Rectal smooth muscle tissue (tissue), 1 donor: ENCODE measurements around the gene HOTAIR.

Experiments
- H3K27ac ChIP-seq: one replicate; pipeline ENCODE4 v1.7.0; 2013; ENCODE audit warnings: low read depth, low read length, inconsistent platforms
- H3K27me3 ChIP-seq: one replicate; pipeline ENCODE4 v1.7.0; 2013; ENCODE audit warnings: low read length; ENCODE audit not compliant: control insufficient read depth, insufficient read depth
- H3K36me3 ChIP-seq: one replicate; pipeline ENCODE4 v1.7.0; 2013; ENCODE audit warnings: low read length; ENCODE audit not compliant: control insufficient read depth, insufficient read depth
- H3K4me1 ChIP-seq: one replicate; pipeline ENCODE4 v1.7.0; 2013; ENCODE audit warnings: low read length; ENCODE audit not compliant: control insufficient read depth, insufficient read depth
- H3K4me3 ChIP-seq: one replicate; pipeline ENCODE4 v1.7.0; 2013; ENCODE audit warnings: low read length
- H3K9ac ChIP-seq: one replicate; pipeline ENCODE4 v1.7.0; 2013; ENCODE audit warnings: low read length

Gene HOTAIR

GRCh38 chr12:53974084-53975063, at the start of gene HOTAIR:
HOTAIR (minus strand) TSS chr12:53974954.
- no peaks in the 10 kb centered on the region for H3K4me1 ChIP-seq
- no peaks in the 10 kb centered on the region for H3K36me3 ChIP-seq
- H3K27me3 ChIP-seq = peaks cover 78% of the 10 kb centered on the region
- H3K4me3 ChIP-seq = peak within 1 kb of the TSS; percentile 32
- no peak within 1 kb of the TSS for H3K27ac ChIP-seq
- H3K9ac ChIP-seq = no peak within 1 kb of the TSS

GRCh38 chr12:54024127-54024526, 49.4 kb upstream of the HOTAIR start:
- no peak overlapping the region for H3K4me3 ChIP-seq

GRCh38 chr12:54022960-54023884, 48.5 kb upstream of the HOTAIR start:
- Histone ChIP-seq H3K4me3 (no peak overlapping the region), H3K27me3 (peaks cover 62% of the 10 kb centered on the region), H3K36me3 (no peaks in the 10 kb centered on the region), H3K27ac (no peak overlapping the region), H3K4me1 (no peaks in the 10 kb centered on the region), H3K9ac (no peak overlapping the region)

More at GRCh38 chr12:54024127-54024526, 49.4 kb upstream of the HOTAIR start:
- H3K4me1 ChIP-seq = no peaks in the 10 kb centered on the region
- no peaks in the 10 kb centered on the region for H3K36me3 ChIP-seq
- peaks cover 64% of the 10 kb centered on the region for H3K27me3 ChIP-seq
- H3K27ac ChIP-seq = no peak overlapping the region
- no peak overlapping the region for H3K9ac ChIP-seq

- Histone ChIP-seq H3K9ac (no peak overlapping the region), H3K27me3 (peaks cover 59% of the 10 kb centered on the region), H3K4me3 (no peak overlapping the region), H3K36me3 (no peaks in the 10 kb centered on the region), H3K4me1 (no peaks in the 10 kb centered on the region), H3K27ac (no peak overlapping the region)
These were observed 46.8 kb upstream of the HOTAIR start for GRCh38 chr12:54021432-54022013.

- no peaks in the 10 kb centered on the region for H3K36me3 ChIP-seq
- H3K4me1 ChIP-seq = no peaks in the 10 kb centered on the region
- no peak overlapping the region for H3K27ac ChIP-seq
- no peak overlapping the region for H3K4me3 ChIP-seq
- H3K9ac ChIP-seq = no peak overlapping the region
- peaks cover 62% of the 10 kb centered on the region for H3K27me3 ChIP-seq
These were observed 46.0 kb upstream of the HOTAIR start for GRCh38 chr12:54020591-54021405.

- H3K36me3 ChIP-seq = no peaks in the 10 kb centered on the region
- no peak overlapping the region for H3K4me3 ChIP-seq
- H3K9ac ChIP-seq = no peak overlapping the region
- H3K27me3 ChIP-seq = peaks cover 63% of the 10 kb centered on the region
- H3K4me1 ChIP-seq = no peaks in the 10 kb centered on the region
- no peak overlapping the region for H3K27ac ChIP-seq
These were observed 45.3 kb upstream of the HOTAIR start for GRCh38 chr12:54019924-54020590.

GRCh38 chr12:54019091-54019811, 44.5 kb upstream of the HOTAIR start:
- Histone ChIP-seq H3K27ac (no peak overlapping the region), H3K9ac (no peak overlapping the region), H3K36me3 (no peaks in the 10 kb centered on the region), H3K27me3 (peaks cover 66% of the 10 kb centered on the region), H3K4me3 (no peak overlapping the region), H3K4me1 (no peaks in the 10 kb centered on the region)

- Histone ChIP-seq H3K9ac (no peak overlapping the region), H3K27ac (no peak overlapping the region), H3K4me1 (no peaks in the 10 kb centered on the region), H3K27me3 (peaks cover 66% of the 10 kb centered on the region), H3K4me3 (peak overlapping the region; percentile 23), H3K36me3 (no peaks in the 10 kb centered on the region)
These were observed 43.8 kb upstream of the HOTAIR start for GRCh38 chr12:54018468-54018984.

- no peaks in the 10 kb centered on the region for H3K36me3 ChIP-seq
- no peak overlapping the region for H3K9ac ChIP-seq
- no peaks in the 10 kb centered on the region for H3K4me1 ChIP-seq
- H3K27ac ChIP-seq = no peak overlapping the region
- peak overlapping the region; percentile 23 for H3K4me3 ChIP-seq
- H3K27me3 ChIP-seq = peaks cover 66% of the 10 kb centered on the region
These were observed 43.2 kb upstream of the HOTAIR start for GRCh38 chr12:54017878-54018467.

GRCh38 chr12:54017027-54017788, 42.5 kb upstream of the HOTAIR start:
- Histone ChIP-seq H3K27me3 (peaks cover 68% of the 10 kb centered on the region), H3K36me3 (no peaks in the 10 kb centered on the region), H3K4me3 (peak overlapping the region; percentile 23), H3K4me1 (no peaks in the 10 kb centered on the region), H3K27ac (no peak overlapping the region), H3K9ac (no peak overlapping the region)
